HEK293 (cell line): ENCODE results near the gene SLC34A3.
A peak's percentile ranks its signal among the peaks of the same experiment; 100 is the strongest.

ENCODE experiments used
- CTCF ChIA-PET: fragments of 350-600 bp; formaldehyde crosslinking; extraction: SDS; loops from one replicate; lab custom pipeline; 2021; ENCODE audit warnings: antibody characterized with exemption; lab: Yijun Ruan, JAX
- POLR2A ChIA-PET: fragments of 300-600 bp; formaldehyde crosslinking; extraction: SDS; loops from one replicate; lab custom pipeline; 2020; ENCODE audit warnings: antibody characterized with exemption, inconsistent platforms; lab: Yijun Ruan, JAX
- H3K27ac ChIP-seq: fragments of 200-500 bp; sonication (Bioruptor generic); 2 replicates; pipeline ENCODE4 v1.5.1; 2014; ENCODE audit warnings: low read depth, low read length, control low read depth, inconsistent platforms; ENCODE audit errors: extremely low read depth
- H3K36me3 ChIP-seq, 2 experiments: fragments of 200-500 bp in 1 of 2; sonication (Bioruptor generic) in 1 of 2; 1 replicate in 1 of 2; 2 replicates in 1 of 2; pipeline ENCODE4 v1.5.1; 2014 to 2017; ENCODE audit warnings: inconsistent platforms in 2 of 2, low read length in 2 of 2; ENCODE audit not compliant: control insufficient read depth in 2 of 2, insufficient read depth in 1 of 2
- H3K4me1 ChIP-seq: fragments of 200-500 bp; sonication (Bioruptor generic); 2 replicates; pipeline ENCODE4 v1.5.1; 2014; ENCODE audit warnings: mild to moderate bottlenecking, low read length, inconsistent platforms; ENCODE audit not compliant: control insufficient read depth, insufficient read depth
- H3K4me3 ChIP-seq: 2 replicates; pipeline ENCODE4 v1.5.1; 2011; ENCODE audit warnings: low read depth, mild to moderate bottlenecking, control low read depth, low read length, moderate library complexity
- H3K9me3 ChIP-seq: fragments of 200-500 bp; sonication (Bioruptor generic); 2 replicates; pipeline ENCODE4 v1.5.1; 2014; ENCODE audit warnings: low read depth, low read length, inconsistent platforms; ENCODE audit not compliant: control insufficient read depth, insufficient read depth
- HIC1 ChIP-seq: fragments of 450-650 bp; formaldehyde crosslinking; IDR thresholded peaks from 2 replicates; pipeline ENCODE4 v1.5.1; 2016; ENCODE audit warnings: missing biosample characterization, missing genetic modification characterization
- KLF1 ChIP-seq: fragments of 450-650 bp; formaldehyde crosslinking; IDR thresholded peaks from 2 replicates; pipeline ENCODE4 v1.5.1; 2016; ENCODE audit warnings: missing biosample characterization, missing genetic modification characterization
- PRDM10 ChIP-seq: fragments of 450-650 bp; formaldehyde crosslinking; IDR thresholded peaks from 2 replicates; pipeline ENCODE4 v1.5.1; 2016; ENCODE audit warnings: missing biosample characterization, missing genetic modification characterization
- SCRT1 ChIP-seq: fragments of 450-650 bp; formaldehyde crosslinking; IDR thresholded peaks from 2 replicates; pipeline ENCODE4 v1.5.1; 2016; ENCODE audit warnings: missing biosample characterization, missing genetic modification characterization, borderline replicate concordance
- SP2 ChIP-seq: fragments of 450-650 bp; formaldehyde crosslinking; IDR thresholded peaks from 2 replicates; pipeline ENCODE4 v1.5.1; 2016; ENCODE audit warnings: missing biosample characterization, missing genetic modification characterization
- WT1 ChIP-seq: fragments of 450-650 bp; formaldehyde crosslinking; IDR thresholded peaks from 2 replicates; pipeline ENCODE4 v1.5.1; 2016; ENCODE audit warnings: missing biosample characterization, missing genetic modification characterization
- ZBTB8A ChIP-seq: fragments of 450-650 bp; formaldehyde crosslinking; IDR thresholded peaks from 2 replicates; pipeline ENCODE4 v1.5.1; 2016; ENCODE audit warnings: missing biosample characterization, missing genetic modification characterization
- ZNF114 ChIP-seq: fragments of 450-650 bp; formaldehyde crosslinking; IDR thresholded peaks from 2 replicates; pipeline ENCODE4 v1.5.0; 2017; ENCODE audit warnings: missing biosample characterization, missing genetic modification characterization
- ZNF132 ChIP-seq: fragments of 450-650 bp; formaldehyde crosslinking; IDR thresholded peaks from 2 replicates; pipeline ENCODE4 v1.5.1; 2017; ENCODE audit warnings: missing biosample characterization, missing genetic modification characterization, borderline replicate concordance
- ZNF148 ChIP-seq: fragments of 450-650 bp; formaldehyde crosslinking; IDR thresholded peaks from 2 replicates; pipeline ENCODE4 v1.5.0; 2017; ENCODE audit warnings: missing biosample characterization, missing genetic modification characterization, borderline replicate concordance
- ZNF274 ChIP-seq, 2 experiments: fragments of 200-500 bp in 1 of 2; fragments of 450-650 bp in 1 of 2; sonication (Bioruptor generic) in 1 of 2; formaldehyde crosslinking in 1 of 2; IDR thresholded peaks; 2 replicates each; pipeline versions ENCODE4 v1.5.1 to v1.6.1; 2014 to 2016; ENCODE audit warnings: borderline replicate concordance in 1 of 2, inconsistent platforms in 1 of 2, low read length in 1 of 2, missing biosample characterization in 1 of 2, missing genetic modification characterization in 1 of 2
- ZNF350 ChIP-seq: fragments of 450-650 bp; formaldehyde crosslinking; IDR thresholded peaks from 2 replicates; pipeline ENCODE4 v1.5.0; 2017; ENCODE audit warnings: missing biosample characterization, mild to moderate bottlenecking, missing genetic modification characterization
- ZNF48 ChIP-seq: fragments of 450-650 bp; formaldehyde crosslinking; IDR thresholded peaks from 2 replicates; pipeline ENCODE4 v1.5.1; 2016; ENCODE audit warnings: missing biosample characterization, missing genetic modification characterization
- ZNF518A ChIP-seq: fragments of 450-650 bp; formaldehyde crosslinking; conservative IDR thresholded peaks from 2 replicates; pipeline ENCODE4 v1.5.1; 2016; ENCODE audit warnings: low read depth, missing biosample characterization, missing genetic modification characterization
- ZNF548 ChIP-seq: fragments of 450-650 bp; formaldehyde crosslinking; IDR thresholded peaks from 2 replicates; pipeline ENCODE4 v1.5.1; 2016; ENCODE audit warnings: missing biosample characterization, missing genetic modification characterization
- ZNF626 ChIP-seq: fragments of 450-650 bp; sonication (Bioruptor Pico); formaldehyde crosslinking; IDR thresholded peaks from 2 replicates; pipeline ENCODE4 v1.5.1; 2018; ENCODE audit warnings: missing biosample characterization, missing genetic modification characterization, inconsistent platforms
- ZNF792 ChIP-seq: fragments of 450-650 bp; formaldehyde crosslinking; IDR thresholded peaks from 2 replicates; pipeline ENCODE4 v1.5.1; 2016; ENCODE audit warnings: missing biosample characterization, missing genetic modification characterization
- ZNF837 ChIP-seq: fragments of 450-650 bp; formaldehyde crosslinking; IDR thresholded peaks from 2 replicates; pipeline ENCODE4 v1.5.1; 2016; ENCODE audit warnings: missing biosample characterization, missing genetic modification characterization
- ZSCAN16 ChIP-seq: fragments of 450-650 bp; formaldehyde crosslinking; IDR thresholded peaks from 2 replicates; pipeline ENCODE4 v1.5.1; 2016; ENCODE audit warnings: missing biosample characterization, missing genetic modification characterization

SLC34A3 gene

GRCh38 chr9:137235424-137236237, 4.9 kb downstream of the SLC34A3 start (continued):
- TF ChIP-seq ZNF518A (tag by site-specific recombination) (no peak), SP2 (no peak), PRDM10 (tag by site-specific recombination) (0 out of 2 replicates have a peak, but pooled peaks have one; percentile 11), HIC1 (tag by site-specific recombination) (0 out of 2 replicates have a peak, but pooled peaks have one; percentile 36)

- peak overlapping the region; percentile 13 for H3K4me3 ChIP-seq
- ChIA-PET POLR2A (interaction anchor here (0.5 to 11.5 kb wide), 22 partner anchors 9 to 190 kb away, joined by 3 to 336 read pairs (median 4); partner anchors contain the start of genes ANAPC2, CYSRT1, EXD3 and MAN1B1), CTCF (interaction anchor here (0.6 to 3.4 kb wide), 85 partner anchors 7 to 500 kb away, joined by 3 to 45 read pairs (median 5); partner anchors contain the start of genes ANAPC2, CYSRT1, DPH7 and LCN8)
- H3K27ac ChIP-seq = no peak overlapping the region
- peaks cover 0 to 7% of the 10 kb centered on the region in 2 experiments; a peak in 1 of 3 replicates for H3K36me3 ChIP-seq
- H3K4me1 ChIP-seq = peaks cover 3% of the 10 kb centered on the region; the same call in 1 of the 2 replicates
- H3K9me3 ChIP-seq = no peaks in the 10 kb centered on the region
- TF ChIP-seq ZNF837 (tag by site-specific recombination) (no peak), KLF1 (tag by site-specific recombination) (peak; percentile 68), ZNF626 (tag by site-specific recombination) (no peak), ZBTB8A (tag by site-specific recombination) (peak; percentile 54), ZSCAN16 (tag by site-specific recombination) (no peak), ZNF114 (tag by site-specific recombination) (no peak), WT1 (tag by site-specific recombination) (peak; percentile 20; the same call in 1 of the 2 replicates), ZNF350 (tag by site-specific recombination) (no peak), SCRT1 (tag by site-specific recombination) (no peak), ZNF274 (IDR thresholded peaks at IDR 0.05; ENCODE audit: low read length) (no peak), ZNF274 (tag by site-specific recombination; IDR thresholded peaks at IDR 0.05; ENCODE audit: borderline replicate concordance) (no peak), ZNF48 (tag by site-specific recombination) (no peak), ZNF132 (no peak), ZNF148 (tag by site-specific recombination) (no peak), ZNF792 (tag by site-specific recombination) (no peak), ZNF548 (tag by site-specific recombination) (no peak)
These were observed 5.7 kb downstream of the SLC34A3 start for GRCh38 chr9:137236238-137236935.
